GM20000 (cell line): Measurements from ENCODE around the gene TMEM17.

Source experiments
- DNase-seq: peaks from one replicate; pipeline ENCODE4 v3.0.0; 2012; ENCODE audit warnings: low spot score
- CTCF ChIP-seq: IDR thresholded peaks from 2 replicates; pipeline ENCODE4 v1.5.1; 2012; ENCODE audit warnings: mild to moderate bottlenecking, control low read depth; ENCODE audit errors: extremely low read depth, missing control alignments

The TMEM17 gene

GRCh38 chr2:62506421-62506750 is 391 bp upstream of the TMEM17 start:
- TF ChIP-seq CTCF, result no peak

GRCh38 chr2:62505109-62505749 is 766 bp downstream of the TMEM17 start:
- no peak for DNase-seq
- TF ChIP-seq CTCF, result no peak

More at GRCh38 chr2:62506421-62506750, 391 bp upstream of the TMEM17 start:
- DNase-seq, result no peak

- no peak for DNase-seq
- no peak for TF ChIP-seq CTCF
Observed at GRCh38 chr2:62504657-62505056, 1.3 kb downstream of the TMEM17 start.

GRCh38 chr2:62501794-62502500 is 4.0 kb downstream of the TMEM17 start:
- TF ChIP-seq CTCF, result no peak
- DNase-seq, result no peak

GRCh38 chr2:62501069-62501468 is 4.9 kb downstream of the TMEM17 start:
- DNase-seq, result no peak
- TF ChIP-seq CTCF, result no peak

GRCh38 chr2:62499430-62500060 is 6.5 kb downstream of the TMEM17 start:
- no peak for DNase-seq

More at GRCh38 chr2:62499430-62500060, 6.5 kb downstream of the TMEM17 start:
- TF ChIP-seq CTCF, result no peak
